ENCODE results near the gene BCDIN3D. TPM values are rescaled to one million over a fixed set of nuclear protein-coding genes. Genes with fewer than 3 reads are reported as not detected.
A peak's percentile ranks its signal among the peaks of the same experiment; 100 is the strongest.

BCDIN3D gene
- total RNA-seq, 1 experiment from 2014 or later, result 4.8 TPM

DNA sequence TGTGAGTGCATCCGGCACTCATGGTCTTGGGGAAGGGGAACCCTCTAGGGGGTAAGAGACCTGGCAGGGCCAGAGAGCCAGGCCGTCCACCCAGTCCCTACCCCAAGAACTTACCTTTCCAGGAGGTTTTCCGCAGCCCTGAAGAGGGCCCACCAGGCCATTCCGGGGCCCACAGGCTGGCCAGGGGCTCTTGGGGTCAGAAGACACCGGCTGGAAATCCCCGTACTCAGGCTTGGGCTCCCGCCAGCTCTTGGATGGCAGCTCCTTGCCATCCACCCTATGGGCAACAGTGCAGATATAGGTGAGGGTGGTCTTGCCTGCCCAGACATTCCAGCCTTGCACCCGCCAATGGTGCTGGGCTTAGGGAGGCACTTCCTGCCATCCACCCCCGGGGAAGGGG lies 49.3 kb downstream of the BCDIN3D start:
- Histone ChIP-seq H3K27ac (ENCODE audit: low read length) (no peak overlapping the region), H3K27me3 (ENCODE audit: control insufficient read depth, insufficient read depth, low read length) (no peaks in the 10 kb centered on the region), H3K9me3 (ENCODE audit: control insufficient read depth, insufficient read depth, low read depth, low read length) (no peaks in the 10 kb centered on the region), H3K4me3 (ENCODE audit: low read depth in 2 of 2, low read length in 2 of 2) (no peak overlapping the region), H3K36me3 (ENCODE audit: control insufficient read depth, insufficient read depth, low read length) (no peaks in the 10 kb centered on the region), H3K4me1 (ENCODE audit: control insufficient read depth, insufficient read depth, low read length) (no peaks in the 10 kb centered on the region)
- TF ChIP-seq, protein P1, sequence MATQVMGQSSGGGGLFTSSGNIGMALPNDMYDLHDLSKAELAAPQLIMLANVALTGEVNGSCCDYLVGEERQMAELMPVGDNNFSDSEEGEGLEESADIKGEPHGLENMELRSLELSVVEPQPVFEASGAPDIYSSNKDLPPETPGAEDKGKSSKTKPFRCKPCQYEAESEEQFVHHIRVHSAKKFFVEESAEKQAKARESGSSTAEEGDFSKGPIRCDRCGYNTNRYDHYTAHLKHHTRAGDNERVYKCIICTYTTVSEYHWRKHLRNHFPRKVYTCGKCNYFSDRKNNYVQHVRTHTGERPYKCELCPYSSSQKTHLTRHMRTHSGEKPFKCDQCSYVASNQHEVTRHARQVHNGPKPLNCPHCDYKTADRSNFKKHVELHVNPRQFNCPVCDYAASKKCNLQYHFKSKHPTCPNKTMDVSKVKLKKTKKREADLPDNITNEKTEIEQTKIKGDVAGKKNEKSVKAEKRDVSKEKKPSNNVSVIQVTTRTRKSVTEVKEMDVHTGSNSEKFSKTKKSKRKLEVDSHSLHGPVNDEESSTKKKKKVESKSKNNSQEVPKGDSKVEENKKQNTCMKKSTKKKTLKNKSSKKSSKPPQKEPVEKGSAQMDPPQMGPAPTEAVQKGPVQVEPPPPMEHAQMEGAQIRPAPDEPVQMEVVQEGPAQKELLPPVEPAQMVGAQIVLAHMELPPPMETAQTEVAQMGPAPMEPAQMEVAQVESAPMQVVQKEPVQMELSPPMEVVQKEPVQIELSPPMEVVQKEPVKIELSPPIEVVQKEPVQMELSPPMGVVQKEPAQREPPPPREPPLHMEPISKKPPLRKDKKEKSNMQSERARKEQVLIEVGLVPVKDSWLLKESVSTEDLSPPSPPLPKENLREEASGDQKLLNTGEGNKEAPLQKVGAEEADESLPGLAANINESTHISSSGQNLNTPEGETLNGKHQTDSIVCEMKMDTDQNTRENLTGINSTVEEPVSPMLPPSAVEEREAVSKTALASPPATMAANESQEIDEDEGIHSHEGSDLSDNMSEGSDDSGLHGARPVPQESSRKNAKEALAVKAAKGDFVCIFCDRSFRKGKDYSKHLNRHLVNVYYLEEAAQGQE (IDR thresholded peaks at IDR 0.05; ENCODE audit: insufficient read depth in 1 of 2, low read depth in 2 of 2, low read length in 1 of 2), result no peak
- no peak for TF ChIP-seq POLR2AphosphoS5 (IDR thresholded peaks at IDR 0.05; ENCODE audit: low read depth, low read length)
- no peak for TF ChIP-seq SIN3A (IDR thresholded peaks at IDR 0.05; ENCODE audit: borderline replicate concordance, insufficient read depth, low read depth, low read length)
- no peak for TF ChIP-seq TCF7L2 (IDR thresholded peaks at IDR 0.05; ENCODE audit: low read depth, low read length)
- CTCF ChIA-PET, result no interaction called here
- no peak for ATAC-seq
- POLR2A ChIA-PET, result no interaction called here
- no peak for DNase-seq (ENCODE audit: low read depth, low spot score)
- in situ Hi-C loops (cut with HindIII; ENCODE audit: low pct_unique_long_range_greater_than_20kb, low sequenced_read_pairs), result no loop called here
- intact Hi-C loops (cut with micrococcal nuclease; ENCODE audit: unreplicated experiment), result no loop called here
- no TSS peak for BruUV-seq (replicated peaks)

DNA sequence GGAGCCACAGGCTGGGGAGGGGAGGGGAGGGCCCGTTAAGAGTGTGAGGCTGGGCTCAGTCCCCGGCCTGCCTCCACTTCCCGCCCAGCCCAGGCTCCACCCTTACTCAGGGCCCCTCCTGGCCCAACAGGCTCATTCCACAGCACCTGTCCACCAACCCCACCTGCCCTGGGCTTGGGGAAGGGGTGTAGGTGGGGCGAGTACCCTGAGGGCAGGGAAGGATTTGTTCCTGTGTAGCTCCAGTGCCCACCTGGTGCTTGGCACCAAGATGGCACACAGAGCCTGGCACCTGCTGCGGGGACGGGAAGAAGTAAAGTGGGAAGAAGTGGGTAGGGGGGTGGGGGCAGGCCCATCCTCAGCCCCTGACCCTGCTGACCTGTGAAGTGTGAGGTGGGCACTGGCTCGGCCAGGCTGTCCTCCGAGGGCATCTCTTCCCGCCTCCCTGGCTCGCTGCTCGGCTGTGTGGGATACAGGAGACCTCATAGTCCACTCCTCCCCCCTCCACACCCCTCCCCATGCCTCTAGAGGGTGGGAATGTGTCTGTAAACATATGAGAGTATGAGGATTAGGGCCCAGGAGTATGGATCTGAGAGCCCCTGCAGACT lies 49.8 kb downstream of the BCDIN3D start:
- Histone ChIP-seq H3K36me3 (ENCODE audit: control insufficient read depth, insufficient read depth, low read length) (no peaks in the 10 kb centered on the region), H3K27ac (ENCODE audit: low read length) (no peak overlapping the region), H3K4me1 (ENCODE audit: control insufficient read depth, insufficient read depth, low read length) (no peaks in the 10 kb centered on the region), H3K4me3 (ENCODE audit: low read depth in 2 of 2, low read length in 2 of 2) (no peak overlapping the region), H3K27me3 (ENCODE audit: control insufficient read depth, insufficient read depth, low read length) (no peaks in the 10 kb centered on the region), H3K9me3 (ENCODE audit: control insufficient read depth, insufficient read depth, low read depth, low read length) (no peaks in the 10 kb centered on the region)
- ChIA-PET POLR2A (no interaction called here), CTCF (no interaction called here)
- intact Hi-C loops (cut with micrococcal nuclease; ENCODE audit: unreplicated experiment), result no loop called here
- TF ChIP-seq, protein P2, sequence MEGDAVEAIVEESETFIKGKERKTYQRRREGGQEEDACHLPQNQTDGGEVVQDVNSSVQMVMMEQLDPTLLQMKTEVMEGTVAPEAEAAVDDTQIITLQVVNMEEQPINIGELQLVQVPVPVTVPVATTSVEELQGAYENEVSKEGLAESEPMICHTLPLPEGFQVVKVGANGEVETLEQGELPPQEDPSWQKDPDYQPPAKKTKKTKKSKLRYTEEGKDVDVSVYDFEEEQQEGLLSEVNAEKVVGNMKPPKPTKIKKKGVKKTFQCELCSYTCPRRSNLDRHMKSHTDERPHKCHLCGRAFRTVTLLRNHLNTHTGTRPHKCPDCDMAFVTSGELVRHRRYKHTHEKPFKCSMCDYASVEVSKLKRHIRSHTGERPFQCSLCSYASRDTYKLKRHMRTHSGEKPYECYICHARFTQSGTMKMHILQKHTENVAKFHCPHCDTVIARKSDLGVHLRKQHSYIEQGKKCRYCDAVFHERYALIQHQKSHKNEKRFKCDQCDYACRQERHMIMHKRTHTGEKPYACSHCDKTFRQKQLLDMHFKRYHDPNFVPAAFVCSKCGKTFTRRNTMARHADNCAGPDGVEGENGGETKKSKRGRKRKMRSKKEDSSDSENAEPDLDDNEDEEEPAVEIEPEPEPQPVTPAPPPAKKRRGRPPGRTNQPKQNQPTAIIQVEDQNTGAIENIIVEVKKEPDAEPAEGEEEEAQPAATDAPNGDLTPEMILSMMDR (IDR thresholded peaks at IDR 0.05), result no peak
- TF ChIP-seq, protein P1 (IDR thresholded peaks at IDR 0.05; ENCODE audit: insufficient read depth in 1 of 2, low read depth in 2 of 2, low read length in 1 of 2), result no peak
- no peak for TF ChIP-seq TCF7L2 (IDR thresholded peaks at IDR 0.05; ENCODE audit: low read depth, low read length)
- TF ChIP-seq POLR2AphosphoS5 (IDR thresholded peaks at IDR 0.05; ENCODE audit: low read depth, low read length), result no peak
- TF ChIP-seq SIN3A (IDR thresholded peaks at IDR 0.05; ENCODE audit: borderline replicate concordance, insufficient read depth, low read depth, low read length), result no peak
- DNase-seq (ENCODE audit: low read depth, low spot score) (no peak), ATAC-seq (0 out of 2 replicates have a peak, but pooled peaks have one; percentile 40)
- in situ Hi-C loops (cut with HindIII; ENCODE audit: low pct_unique_long_range_greater_than_20kb, low sequenced_read_pairs), result no loop called here
- no TSS peak for BruUV-seq (replicated peaks)

Measured in Panc1 (cell line).